HS-27A (cell line): ENCODE data around the gene ZNF638.

Experiments
- DNase-seq: peaks from one replicate; pipeline ENCODE4 v3.0.0-alpha.2; 2012; ENCODE audit warnings: low read depth, missing footprints

Gene ZNF638

GRCh38 chr2:71457123-71457915 lies 125.7 kb downstream of the ZNF638 start:
- no peak for DNase-seq

- no peak for DNase-seq
These were observed 126.3 kb downstream of the ZNF638 start for GRCh38 chr2:71457923-71458322.

- DNase-seq = no peak
These were observed 127.0 kb downstream of the ZNF638 start for GRCh38 chr2:71458413-71459083.

- DNase-seq = no peak
These were observed 127.5 kb downstream of the ZNF638 start for GRCh38 chr2:71459084-71459431.

- no peak for DNase-seq
These were observed 128.5 kb downstream of the ZNF638 start for GRCh38 chr2:71460056-71460455.

- DNase-seq = no peak
These were observed 129.2 kb downstream of the ZNF638 start for GRCh38 chr2:71460595-71461303.

- no peak for DNase-seq
These were observed 129.7 kb downstream of the ZNF638 start for GRCh38 chr2:71461304-71461671.

- no peak for DNase-seq
These were observed 130.5 kb downstream of the ZNF638 start for GRCh38 chr2:71462056-71462605.

- no peak for DNase-seq
These were observed 131.2 kb downstream of the ZNF638 start for GRCh38 chr2:71462641-71463341.

- DNase-seq = no peak
These were observed 131.7 kb downstream of the ZNF638 start for GRCh38 chr2:71463342-71463654.

- DNase-seq = no peak
These were observed 132.8 kb downstream of the ZNF638 start for GRCh38 chr2:71464389-71464788.

- DNase-seq = no peak
These were observed 133.8 kb downstream of the ZNF638 start for GRCh38 chr2:71465356-71465755.

GRCh38 chr2:71465961-71466300 lies 134.3 kb downstream of the ZNF638 start:
- no peak for DNase-seq

- no peak for DNase-seq
These were observed 135.0 kb downstream of the ZNF638 start for GRCh38 chr2:71466301-71467179.

GRCh38 chr2:71467180-71467815 lies 135.7 kb downstream of the ZNF638 start:
- DNase-seq = no peak

- DNase-seq = no peak
These were observed 136.9 kb downstream of the ZNF638 start for GRCh38 chr2:71468279-71469015.

- DNase-seq = no peak
These were observed 138.1 kb downstream of the ZNF638 start for GRCh38 chr2:71469403-71470398.

GRCh38 chr2:71471276-71471675 lies 139.7 kb downstream of the ZNF638 start:
- peak; percentile 64 for DNase-seq

GRCh38 chr2:71472019-71472418 lies 140.4 kb downstream of the ZNF638 start:
- DNase-seq = no peak
